Measurements from ENCODE around the gene IMMP2L. TPM values are rescaled to one million over a fixed set of nuclear protein-coding genes. Genes with fewer than 3 reads are reported as not detected.

The IMMP2L gene
- total and polyA plus RNA-seq, 7 donors, result 9.3 to 43.0 (median 19.2) TPM

- no peak for DNase-seq
These were observed 731.5 kb downstream of the IMMP2L start for GRCh38 chr7:110830778-110831177.

GRCh38 chr7:110827936-110828335, 734.4 kb downstream of the IMMP2L start:
- intact Hi-C loops (cut with DNase I), result no loop called here
- H3K4me1 ChIP-seq, result no peaks in the 10 kb centered on the region
- no peak overlapping the region for H3K4me3 ChIP-seq
- no peak overlapping the region for H3K27ac ChIP-seq
- ATAC-seq, result no peak
- no peak for TF ChIP-seq CTCF (IDR thresholded peaks at IDR 0.05)
- WGBS, 3 donors, result 78 to 89% (median 88%) methylated on average over 2 of the region's 2 CpGs
- H3K36me3 ChIP-seq (ENCODE audit: insufficient read depth in 1 of 2, low read depth in 1 of 2), result no peaks in the 10 kb centered on the region
- H3K27me3 ChIP-seq (ENCODE audit: insufficient read depth in 3 of 3, low read length in 2 of 3), result no peaks in the 10 kb centered on the region
- no peaks in the 10 kb centered on the region for H3K9me3 ChIP-seq
- DNase-seq, result no peak

More at GRCh38 chr7:110830778-110831177, 731.5 kb downstream of the IMMP2L start:
- intact Hi-C loops (cut with DNase I), result no loop called here
- Histone ChIP-seq H3K27me3 (ENCODE audit: insufficient read depth in 3 of 3, low read length in 2 of 3) (no peaks in the 10 kb centered on the region), H3K9me3 (no peaks in the 10 kb centered on the region), H3K4me3 (no peak overlapping the region), H3K36me3 (ENCODE audit: insufficient read depth in 1 of 2, low read depth in 1 of 2) (no peaks in the 10 kb centered on the region), H3K27ac (no peak overlapping the region), H3K4me1 (no peaks in the 10 kb centered on the region)
- 50 to 60% (median 52%) methylated on average over 5 of the region's 5 CpGs for WGBS, 3 donors
- no peak for ATAC-seq
- TF ChIP-seq CTCF (IDR thresholded peaks at IDR 0.05), result no peak

- 73 to 78% (median 76%) methylated on average over 1 of the region's 1 CpG for WGBS, 3 donors
- Histone ChIP-seq H3K4me1 (no peaks in the 10 kb centered on the region), H3K27ac (no peak overlapping the region), H3K27me3 (ENCODE audit: insufficient read depth in 3 of 3, low read length in 2 of 3) (no peaks in the 10 kb centered on the region), H3K36me3 (ENCODE audit: insufficient read depth in 1 of 2, low read depth in 1 of 2) (no peaks in the 10 kb centered on the region), H3K4me3 (no peak overlapping the region), H3K9me3 (no peaks in the 10 kb centered on the region)
- intact Hi-C loops (cut with DNase I), result no loop called here
- ATAC-seq (peak in 1 of 4 donors; percentile 54), DNase-seq (no peak)
- no peak for TF ChIP-seq CTCF (IDR thresholded peaks at IDR 0.05)
These were observed 734.9 kb downstream of the IMMP2L start for GRCh38 chr7:110827287-110827855.

- no peak for TF ChIP-seq CTCF (IDR thresholded peaks at IDR 0.05)
- WGBS, 3 donors, result 53 to 68% (median 60%) methylated on average over 2 of the region's 2 CpGs
- no peaks in the 10 kb centered on the region for H3K36me3 ChIP-seq (ENCODE audit: insufficient read depth in 1 of 2, low read depth in 1 of 2)
- DNase-seq, result no peak
- intact Hi-C loops (cut with DNase I), result no loop called here
- no peak overlapping the region for H3K27ac ChIP-seq
- H3K9me3 ChIP-seq, result no peaks in the 10 kb centered on the region
- no peaks in the 10 kb centered on the region for H3K27me3 ChIP-seq (ENCODE audit: insufficient read depth in 3 of 3, low read length in 2 of 3)
- no peak overlapping the region for H3K4me3 ChIP-seq
- H3K4me1 ChIP-seq, result no peaks in the 10 kb centered on the region
- ATAC-seq, result no peak
These were observed 748.3 kb downstream of the IMMP2L start for GRCh38 chr7:110813986-110814385.

DNA sequence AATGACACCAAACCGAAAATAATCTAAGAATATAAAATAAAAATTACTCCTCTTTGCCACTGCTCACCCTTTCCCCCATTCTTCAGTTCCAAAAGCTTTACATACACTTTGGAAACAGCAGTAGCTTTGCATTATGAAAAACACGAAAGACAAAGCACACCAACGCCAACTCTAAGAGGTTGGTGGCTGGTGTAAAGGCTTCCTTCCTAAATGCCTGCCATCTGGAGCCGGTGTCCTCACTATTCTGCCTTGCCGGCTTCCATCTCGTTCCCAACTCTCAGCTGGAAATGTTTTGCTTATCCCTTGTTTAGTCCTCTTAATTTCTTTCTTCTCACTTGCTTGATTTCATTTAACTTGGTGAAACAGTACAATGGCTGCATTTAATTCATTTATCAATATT, 752.5 kb downstream of the IMMP2L start:
- intact Hi-C loops (cut with DNase I), result no loop called here
- DNase-seq, result no peak
- H3K27me3 ChIP-seq (ENCODE audit: insufficient read depth in 3 of 3, low read length in 2 of 3), result no peaks in the 10 kb centered on the region
- H3K9me3 ChIP-seq, result no peaks in the 10 kb centered on the region
- WGBS, 3 donors, result 71 to 86% (median 86%) methylated on average over 6 of the region's 6 CpGs
- H3K27ac ChIP-seq, result no peak overlapping the region
- H3K36me3 ChIP-seq (ENCODE audit: insufficient read depth in 1 of 2, low read depth in 1 of 2), result no peaks in the 10 kb centered on the region
- no peak for TF ChIP-seq CTCF (IDR thresholded peaks at IDR 0.05)
- no peak overlapping the region for H3K4me3 ChIP-seq
- H3K4me1 ChIP-seq, result no peaks in the 10 kb centered on the region
- no peak for ATAC-seq

Measured in psoas muscle (tissue), 8 donors.